MM.1S (cell line): ENCODE measurements around the gene RBPMS2.
"Not testable (repeated sequence)": the region's sequence is repeated elsewhere in the genome, so short reads cannot be mapped to it uniquely, and the experiment has no call there.

ENCODE experiments used
- CTCF ChIP-seq: fragments of 300-600 bp; sonication (generic); IDR thresholded peaks from 2 replicates; pipeline ENCODE4 v1.5.1; 2016; ENCODE audit warnings: antibody characterized with exemption, low read length, mixed read lengths
- EZH2 ChIP-seq: fragments of 300-600 bp; sonication (generic); optimal IDR thresholded peaks from 2 replicates; pipeline ENCODE3; 2017; ENCODE audit warnings: low read depth, mild to moderate bottlenecking, antibody characterized with exemption, low read length, mixed read lengths

DNA sequence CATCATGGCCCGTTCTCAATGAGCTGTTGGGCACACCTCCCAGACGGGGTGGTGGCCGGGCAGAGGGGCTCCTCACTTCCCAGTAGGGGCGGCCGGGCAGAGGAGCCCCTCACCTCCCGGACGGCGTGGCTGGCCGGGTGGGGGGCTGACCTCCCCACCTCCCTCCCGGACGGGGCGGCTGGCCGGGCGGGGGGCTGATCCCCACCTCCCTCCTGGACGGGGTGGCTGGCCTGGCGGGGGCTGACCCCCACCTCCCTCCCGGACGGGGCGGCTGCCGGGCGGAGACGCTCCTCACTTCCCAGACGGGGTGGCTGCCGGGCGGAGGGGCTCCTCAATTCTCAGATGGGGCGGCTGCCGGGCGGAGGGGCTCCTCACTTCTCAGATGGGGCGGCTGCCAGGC, 23.5 kb upstream of the RBPMS2 start:
- not testable (repeated sequence) for TF ChIP-seq CTCF, EZH2
